Transverse colon (tissue), 4 donors: Measurements from ENCODE around the gene IFT25.
"Not testable (repeated sequence)": the region's sequence is repeated elsewhere in the genome, so short reads cannot be mapped to it uniquely, and the experiment has no call there.

ENCODE experiments used
- CTCF ChIP-seq, 5 experiments: fragments of 200-600 bp in 3 of 5; fragments of 450-650 bp in 2 of 5; sonication (generic) in 3 of 5; IDR thresholded peaks; 1 replicate in 2 of 5; 2 replicates in 3 of 5; pipeline ENCODE4 v1.5.1; 2016 to 2017; ENCODE audit warnings: antibody characterized with exemption in 5 of 5, inconsistent platforms in 3 of 5, mild to moderate bottlenecking in 2 of 5, moderate library complexity in 1 of 5
- EP300 ChIP-seq: sonication (generic); formaldehyde crosslinking; IDR thresholded peaks from one replicate; pipeline ENCODE4 v1.6.1; 2017; ENCODE audit warnings: antibody characterized with exemption, low read depth
- POLR2A ChIP-seq: fragments of 450-650 bp; IDR thresholded peaks from one replicate; pipeline ENCODE4 v1.6.1; 2016; ENCODE audit warnings: antibody characterized with exemption, mild to moderate bottlenecking, moderate library complexity
- POLR2AphosphoS5 ChIP-seq, 3 donors: sonication (generic); formaldehyde crosslinking; IDR thresholded peaks; one replicate each; pipeline ENCODE4 v1.6.1; 2016; ENCODE audit warnings: antibody characterized with exemption in 3 of 3

GRCh38 chr1:53883600-53883999, 61.9 kb downstream of the IFT25 start:
- TF ChIP-seq CTCF (IDR thresholded peaks at IDR 0.05); POLR2A; EP300; POLR2AphosphoS5 (IDR thresholded peaks at IDR 0.05): not testable (repeated sequence)
